CD4-positive, alpha-beta T cell treated with Interferon gamma for 1 hour (primary cell): ENCODE measurements around the gene INPP5A.

Experiments used
- DNase-seq: peaks from one replicate; pipeline ENCODE4 v3.0.0-alpha.2; 2020

Gene INPP5A

GRCh38 chr10:132601567-132601966 lies 64.0 kb downstream of the INPP5A start:
- no peak for DNase-seq

GRCh38 chr10:132602614-132603013 lies 65.0 kb downstream of the INPP5A start:
- DNase-seq: no peak

- DNase-seq: no peak
Observed at GRCh38 chr10:132603851-132604533, 66.4 kb downstream of the INPP5A start.

GRCh38 chr10:132604686-132605085 lies 67.1 kb downstream of the INPP5A start:
- DNase-seq: no peak

GRCh38 chr10:132605390-132605789 lies 67.8 kb downstream of the INPP5A start:
- DNase-seq: no peak

GRCh38 chr10:132606031-132606491 lies 68.5 kb downstream of the INPP5A start:
- no peak for DNase-seq

GRCh38 chr10:132606536-132607316 lies 69.1 kb downstream of the INPP5A start:
- DNase-seq: no peak

GRCh38 chr10:132607491-132607890 lies 69.9 kb downstream of the INPP5A start:
- DNase-seq: no peak

GRCh38 chr10:132607961-132608495 lies 70.4 kb downstream of the INPP5A start:
- no peak for DNase-seq

- DNase-seq: no peak
Observed at GRCh38 chr10:132608511-132609195, 71.1 kb downstream of the INPP5A start.

- no peak for DNase-seq
Observed at GRCh38 chr10:132609211-132609610, 71.6 kb downstream of the INPP5A start.

GRCh38 chr10:132610071-132610701 lies 72.6 kb downstream of the INPP5A start:
- DNase-seq: no peak

- no peak for DNase-seq
Observed at GRCh38 chr10:132611026-132611910, 73.7 kb downstream of the INPP5A start.

- DNase-seq: no peak
Observed at GRCh38 chr10:132611986-132612385, 74.4 kb downstream of the INPP5A start.

GRCh38 chr10:132612571-132613504 lies 75.3 kb downstream of the INPP5A start:
- DNase-seq: no peak

GRCh38 chr10:132613566-132614348 lies 76.2 kb downstream of the INPP5A start:
- DNase-seq: no peak

GRCh38 chr10:132614431-132615340 lies 77.1 kb downstream of the INPP5A start:
- DNase-seq: no peak

- DNase-seq: no peak
Observed at GRCh38 chr10:132615341-132616169, 78.0 kb downstream of the INPP5A start.
